H1 (cell line): ENCODE measurements around the gene SLC16A9. TPM values are rescaled to one million over a fixed set of nuclear protein-coding genes. Genes with fewer than 3 reads are reported as not detected.

ENCODE experiments used
- CTCF ChIA-PET: fragments of 300-600 bp; sonication (Branson Sonifier 250); formaldehyde crosslinking; loops from one replicate; lab custom pipeline; 2021; ENCODE audit not compliant: partially characterized antibody; lab: Charles Lee
- POLR2A ChIA-PET: fragments of 300-600 bp; sonication (Branson Sonifier 250); formaldehyde crosslinking; loops from one replicate; lab custom pipeline; 2021; ENCODE audit warnings: inconsistent platforms; ENCODE audit not compliant: partially characterized antibody; lab: Charles Lee
- DNase-seq, 2 experiments: peaks; one replicate each; pipeline versions ENCODE4 v3.0.0 to v3.0.0-alpha.2; 2010 to 2022; ENCODE audit warnings: low spot score in 2 of 2, low read depth in 1 of 2, mixed read lengths in 1 of 2
- FAIRE-seq: peaks from 2 replicates; lab custom pipeline; 2011; peaks lifted over from hg19 to GRCh38; lab: Jason Lieb, UNC
- H2AFZ ChIP-seq: 2 replicates; pipeline ENCODE4 v1.8.1; 2012; ENCODE audit warnings: low read length, inconsistent platforms
- H2AK5ac ChIP-seq: 2 replicates; pipeline ENCODE4 v1.6.1; 2013; ENCODE audit warnings: low read depth, low read length
- H2BK120ac ChIP-seq: replicated peaks from 2 replicates; pipeline ENCODE3; 2013; ENCODE audit warnings: low read depth, low read length, inconsistent platforms
- H2BK12ac ChIP-seq: 2 replicates; pipeline ENCODE4 v1.6.1; 2013; ENCODE audit warnings: low read depth, low read length
- H2BK15ac ChIP-seq: 2 replicates; pipeline ENCODE4 v1.6.1; 2013; ENCODE audit warnings: low read length
- H2BK20ac ChIP-seq: 2 replicates; pipeline ENCODE4 v1.6.1; 2013; ENCODE audit warnings: low read length
- H2BK5ac ChIP-seq: 2 replicates; pipeline ENCODE4 v1.6.1; 2013; ENCODE audit warnings: low read depth, low read length
- H3K14ac ChIP-seq: 2 replicates; pipeline ENCODE4 v1.6.1; 2013; ENCODE audit warnings: inconsistent platforms; ENCODE audit not compliant: insufficient read length
- H3K18ac ChIP-seq: 2 replicates; pipeline ENCODE4 v1.6.1; 2013; ENCODE audit warnings: low read length; ENCODE audit errors: extremely low read depth
- H3K23ac ChIP-seq: 2 replicates; pipeline ENCODE4 v1.6.1; 2013; ENCODE audit warnings: inconsistent platforms; ENCODE audit not compliant: insufficient read length
- H3K23me2 ChIP-seq: 2 replicates; pipeline ENCODE4 v1.6.1; 2013; ENCODE audit warnings: low read depth, low read length
- H3K27ac ChIP-seq: 2 replicates; pipeline ENCODE4 v1.6.1; 2011; ENCODE audit warnings: low read depth, low read length, inconsistent platforms
- H3K27me3 ChIP-seq, 4 experiments: replicated peaks in 1 of 4; 1 replicate in 1 of 4; 2 replicates in 3 of 4; pipeline versions ENCODE4 v1.6.1 to v1.8.1; 2011 to 2013; ENCODE audit warnings: low read length in 3 of 4, mild to moderate bottlenecking in 3 of 4, inconsistent platforms in 2 of 4, mixed read lengths in 2 of 4, moderate library complexity in 1 of 4; ENCODE audit not compliant: control insufficient read depth in 3 of 4, insufficient read depth in 3 of 4; ENCODE audit errors: extremely low read depth in 1 of 4
- H3K36me3 ChIP-seq, 4 experiments: 2 replicates each; pipeline versions ENCODE4 v1.6.1 to v1.8.1; 2011 to 2013; ENCODE audit warnings: mild to moderate bottlenecking in 4 of 4, low read length in 3 of 4, moderate library complexity in 2 of 4, control low read depth in 1 of 4, inconsistent platforms in 1 of 4; ENCODE audit not compliant: insufficient read depth in 4 of 4, control insufficient read depth in 2 of 4
- H3K4ac ChIP-seq: replicated peaks from 2 replicates; pipeline ENCODE3; 2013; ENCODE audit warnings: low read length, low read depth, mixed read lengths, inconsistent platforms; ENCODE audit not compliant: insufficient read length
- H3K4me1 ChIP-seq, 4 experiments: replicated peaks in 1 of 4; 1 replicate in 1 of 4; 2 replicates in 3 of 4; pipeline versions ENCODE4 v1.6.1 to v1.8.1; 2011 to 2013; ENCODE audit warnings: low read length in 3 of 4, inconsistent platforms in 2 of 4, mixed read lengths in 1 of 4; ENCODE audit not compliant: insufficient read depth in 4 of 4, control insufficient read depth in 3 of 4
- H3K4me2 ChIP-seq, 2 experiments: 2 replicates each; pipeline versions ENCODE4 v1.6.1 to v1.8.1; 2011 to 2013; ENCODE audit warnings: low read depth in 2 of 2, low read length in 2 of 2, control low read depth in 1 of 2, inconsistent platforms in 1 of 2, mild to moderate bottlenecking in 1 of 2; ENCODE audit not compliant: insufficient read depth in 1 of 2
- H3K4me3 ChIP-seq, 4 experiments: fragments of 200-600, 300-600 bp in 1 of 4; sonication (generic), shearing (Covaris generic), sonication (Bioruptor Twin) in 1 of 4; 2 replicates each; pipeline versions ENCODE4 v1.5.1 to v1.8.1; 2011 to 2016; ENCODE audit warnings: low read length in 4 of 4, low read depth in 3 of 4, control low read depth in 2 of 4, inconsistent platforms in 2 of 4, mild to moderate bottlenecking in 2 of 4, mixed read lengths in 1 of 4, moderate library complexity in 1 of 4; ENCODE audit not compliant: insufficient read depth in 2 of 4; ENCODE audit errors: extremely low read depth in 1 of 4
- H3K56ac ChIP-seq: replicated peaks from 2 replicates; pipeline ENCODE3; 2013; ENCODE audit warnings: low read depth, mild to moderate bottlenecking, mixed read lengths, low read length, inconsistent platforms; ENCODE audit not compliant: insufficient read length
- H3K79me1 ChIP-seq: 2 replicates; pipeline ENCODE4 v1.6.1; 2013; ENCODE audit warnings: low read depth, low read length, control low read depth
- H3K79me2 ChIP-seq, 2 experiments: 2 replicates each; pipeline versions ENCODE4 v1.6.1 to v1.8.1; 2012 to 2013; ENCODE audit warnings: low read length in 2 of 2, mild to moderate bottlenecking in 2 of 2, inconsistent platforms in 1 of 2; ENCODE audit not compliant: insufficient read depth in 2 of 2, control insufficient read depth in 1 of 2
- H3K9ac ChIP-seq, 4 experiments: replicated peaks in 1 of 4; 1 replicate in 1 of 4; 2 replicates in 3 of 4; pipeline versions ENCODE4 v1.6.1 to v1.8.1; 2011 to 2013; ENCODE audit warnings: low read depth in 3 of 4, low read length in 3 of 4, control low read depth in 2 of 4, mild to moderate bottlenecking in 2 of 4, moderate library complexity in 2 of 4, inconsistent platforms in 1 of 4; ENCODE audit errors: extremely low read depth in 1 of 4
- H3K9me3 ChIP-seq, 2 experiments: 2 replicates each; pipeline versions ENCODE4 v1.6.1 to v1.8.1; 2012 to 2013; ENCODE audit warnings: mild to moderate bottlenecking in 2 of 2, moderate library complexity in 2 of 2, control low read depth in 1 of 2, inconsistent platforms in 1 of 2, low read depth in 1 of 2, low read length in 1 of 2, mixed read lengths in 1 of 2; ENCODE audit not compliant: insufficient read depth in 2 of 2
- H4K20me1 ChIP-seq, 2 experiments: replicated peaks in 1 of 2; 2 replicates each; pipeline versions ENCODE3 to v1.8.1; 2011 to 2013; ENCODE audit warnings: inconsistent platforms in 2 of 2, low read length in 2 of 2, mild to moderate bottlenecking in 1 of 2; ENCODE audit not compliant: insufficient read depth in 2 of 2, control insufficient read depth in 1 of 2
- H4K5ac ChIP-seq: 2 replicates; pipeline ENCODE4 v1.6.1; 2013; ENCODE audit warnings: low read length, low read depth, mixed read lengths, inconsistent platforms; ENCODE audit not compliant: insufficient read length
- H4K8ac ChIP-seq: 2 replicates; pipeline ENCODE4 v1.8.0; 2013; ENCODE audit warnings: mild to moderate bottlenecking, moderate library complexity, low read length, inconsistent platforms; ENCODE audit not compliant: insufficient read depth; ENCODE audit errors: extremely low read depth
- H4K91ac ChIP-seq: replicated peaks from 2 replicates; pipeline ENCODE3; 2013; ENCODE audit warnings: low read length, mixed read lengths, inconsistent platforms; ENCODE audit not compliant: insufficient read length
- ASH2L ChIP-seq: fragments of 200-600, 300-600 bp; sonication (generic); IDR thresholded peaks from one replicate; pipeline ENCODE4 v1.7.1; 2017; ENCODE audit warnings: low read length
- CTBP2 ChIP-seq: IDR thresholded peaks from 2 replicates; pipeline ENCODE4 v1.7.0; 2011; ENCODE audit warnings: borderline replicate concordance, mild to moderate bottlenecking, moderate library complexity, mixed read lengths, low read length; ENCODE audit not compliant: insufficient read depth, insufficient read length
- FOSL1 ChIP-seq: IDR thresholded peaks from 2 replicates; pipeline ENCODE4 v1.6.1; 2011; ENCODE audit warnings: mild to moderate bottlenecking, low read depth, low read length, moderate library complexity; ENCODE audit not compliant: insufficient read depth
- NANOG ChIP-seq: IDR thresholded peaks from 2 replicates; pipeline ENCODE4 v1.6.1; 2011; ENCODE audit warnings: low read length, low read depth, mild to moderate bottlenecking, inconsistent platforms; ENCODE audit not compliant: insufficient read depth, poor library complexity, severe bottlenecking
- SIX5 ChIP-seq: IDR thresholded peaks from 2 replicates; pipeline ENCODE4 v1.6.1; 2011; ENCODE audit warnings: mild to moderate bottlenecking, low read depth, low read length
- WGBS, 2 experiments: shearing (Covaris generic) in 1 of 2; methylation state at CpG; one replicate each; pipeline versions ENCODE4 v1.1.6 to v1.1.7; 2013 to 2015; ENCODE audit warnings: low lambda C conversion rate in 2 of 2, mixed read lengths in 2 of 2, inconsistent platforms in 1 of 2, low coverage in 1 of 2, missing lambda C conversion rate in 1 of 2; ENCODE audit not compliant: insufficient replicate concordance in 2 of 2, insufficient coverage in 1 of 2, insufficient read length in 1 of 2; ENCODE audit errors: extremely low coverage in 1 of 2, missing lambda C conversion rate in 1 of 2; 5-methylcytosine and 5-hydroxymethylcytosine counted together
- polyA plus RNA-seq, 7 experiments: library from polyadenylated mRNA; depleted of rRNA in 3 of 7; stranded (reverse) in 5 of 7; unstranded in 2 of 7; fragments of >200 nt in 5 of 7; fragments of 200-250 nt in 2 of 7; gene quantifications; 1 replicate in 5 of 7; 2 replicates in 1 of 7; 4 replicates in 1 of 7; pipeline versions ENCODE4 v1.2.1 to v1.2.3, GENCODE V29; 2011 to 2013; ENCODE audit warnings: missing spikeins in 2 of 7, mixed read lengths in 2 of 7
- total RNA-seq: library from RNA; stranded (reverse); fragmentation: NEBNext Ultra II Directional; extraction: Animal tissue kit (Norgen Biotek cat#: 25700); gene quantifications from 2 replicates; pipeline ENCODE4 v1.2.1, GENCODE V29; 2021

SLC16A9 gene
- total and polyA plus RNA-seq, 2 of the 8 experiments (the other 6 are each of a cell fraction or from before 2014, with no cell fraction given), result 11.2 to 20.5 TPM

DNA sequence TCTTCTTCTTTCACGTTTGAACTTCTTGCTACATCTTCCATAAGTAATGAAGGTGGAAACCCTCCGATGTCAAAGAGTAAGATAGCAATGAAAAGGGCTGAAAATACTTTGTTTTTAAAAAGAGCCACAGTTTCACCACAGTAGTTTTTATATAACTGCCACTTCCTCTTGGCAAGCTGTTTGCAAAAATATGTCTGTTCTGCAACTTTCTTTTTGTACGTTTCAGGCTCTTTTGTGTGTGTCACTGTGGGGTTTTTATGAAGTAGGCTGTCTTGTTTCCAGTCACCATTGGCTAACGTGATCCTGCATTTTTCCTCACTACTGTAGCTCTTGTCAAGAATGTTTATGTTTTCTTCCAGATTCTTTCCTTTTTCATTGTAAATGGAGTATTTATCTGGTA, 55.6 kb downstream of the SLC16A9 start:
- H3K36me3 ChIP-seq, result peaks cover 0 to 3% (median 0%) of the 10 kb centered on the region in 4 experiments; a peak in 3 of 8 replicates
- no peaks in the 10 kb centered on the region; a peak in 1 of 4 replicates for H3K9me3 ChIP-seq
- no peaks in the 10 kb centered on the region for H3K79me1 ChIP-seq
- no peak overlapping the region for H3K14ac ChIP-seq
- H4K20me1 ChIP-seq, result no peaks in the 10 kb centered on the region
- ChIA-PET CTCF (interaction anchor here (1.1 kb wide), 2 partner anchors 15 to 25 kb away, joined by 4 read pairs; no protein-coding TSS in a partner anchor), POLR2A (no interaction called here)
- no peak overlapping the region for H2BK5ac ChIP-seq
- H2BK12ac ChIP-seq, result no peak overlapping the region
- H3K4ac ChIP-seq, result no peak overlapping the region
- H3K4me1 ChIP-seq, result peaks cover 0 to 9% (median 7%) of the 10 kb centered on the region in 4 experiments; a peak in 3 of 7 replicates
- H3K4me3 ChIP-seq, result no peak overlapping the region
- H3K18ac ChIP-seq, result no peak overlapping the region
- no peak overlapping the region for H4K5ac ChIP-seq
- H3K27me3 ChIP-seq, result no peaks in the 10 kb centered on the region; a peak in 1 of 7 replicates
- no peak overlapping the region for H2BK15ac ChIP-seq
- no peak overlapping the region for H4K91ac ChIP-seq
- H3K27ac ChIP-seq, result no peak overlapping the region
- no peak overlapping the region for H3K9ac ChIP-seq
- no peak for DNase-seq
- no peak overlapping the region for H4K8ac ChIP-seq
- H3K23ac ChIP-seq, result no peak overlapping the region
- H3K23me2 ChIP-seq, result no peaks in the 10 kb centered on the region
- no peak overlapping the region for H2AFZ ChIP-seq
- H2AK5ac ChIP-seq, result no peak overlapping the region
- no peak overlapping the region for H3K56ac ChIP-seq
- H3K79me2 ChIP-seq, result no peaks in the 10 kb centered on the region
- WGBS, 2 experiments, result 93% methylated on average over 4 of the region's 4 CpGs; no CpG with 5 or more reads in 1 of the 2 experiments
- TF ChIP-seq NANOG (no peak), FOSL1 (no peak), SIX5 (no peak), CTBP2 (no peak), ASH2L (no peak)
- no peak for FAIRE-seq
- H3K4me2 ChIP-seq, result no peak overlapping the region
- H2BK120ac ChIP-seq, result no peak overlapping the region
- no peak overlapping the region for H2BK20ac ChIP-seq
